OCI-M1 (cell line): ENCODE results near the gene CASZ1.

Experiments used
- DNase-seq: peaks from one replicate; lab custom pipeline; 2025; lab: John Stamatoyannopoulos, UW

CASZ1 gene

DNA sequence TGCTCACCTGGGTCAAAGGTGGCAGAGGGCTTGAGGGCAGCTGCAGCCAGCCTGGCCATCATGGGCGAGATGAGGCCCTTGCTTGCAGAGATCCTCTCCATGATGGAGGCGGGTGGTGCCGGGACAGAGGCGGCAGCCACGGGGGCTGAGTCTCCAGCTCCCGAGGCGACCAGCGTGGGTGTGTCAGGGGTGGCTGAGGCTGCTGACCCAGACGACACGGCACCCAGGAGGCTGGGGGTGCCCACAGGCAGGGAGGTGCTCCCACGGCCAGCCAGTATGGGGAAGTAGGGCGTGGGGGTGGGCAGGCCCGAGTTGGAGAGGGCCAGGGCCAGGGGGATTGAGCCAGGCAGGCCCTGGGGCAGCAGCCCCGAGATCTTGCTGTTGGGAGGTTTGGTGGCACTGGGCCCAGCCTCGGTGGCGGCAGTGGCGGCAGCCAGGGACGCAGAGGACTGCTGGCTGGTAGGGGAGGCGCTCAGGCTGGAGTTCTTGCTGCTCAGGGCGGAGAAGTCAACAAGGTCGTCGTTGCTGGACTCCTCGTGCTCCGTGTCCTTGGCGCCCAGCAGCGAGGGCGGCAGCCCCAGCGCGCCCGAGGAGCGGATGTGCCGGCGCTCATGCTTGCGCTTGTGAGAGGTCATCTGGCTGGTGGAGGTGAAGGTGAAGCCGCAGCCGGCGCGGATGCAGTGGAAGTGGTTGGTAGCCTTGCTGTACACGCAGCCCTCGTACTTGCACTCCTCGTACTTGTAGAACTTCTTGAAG, 142.9 kb downstream of the CASZ1 start:
- DNase-seq, result no peak

DNA sequence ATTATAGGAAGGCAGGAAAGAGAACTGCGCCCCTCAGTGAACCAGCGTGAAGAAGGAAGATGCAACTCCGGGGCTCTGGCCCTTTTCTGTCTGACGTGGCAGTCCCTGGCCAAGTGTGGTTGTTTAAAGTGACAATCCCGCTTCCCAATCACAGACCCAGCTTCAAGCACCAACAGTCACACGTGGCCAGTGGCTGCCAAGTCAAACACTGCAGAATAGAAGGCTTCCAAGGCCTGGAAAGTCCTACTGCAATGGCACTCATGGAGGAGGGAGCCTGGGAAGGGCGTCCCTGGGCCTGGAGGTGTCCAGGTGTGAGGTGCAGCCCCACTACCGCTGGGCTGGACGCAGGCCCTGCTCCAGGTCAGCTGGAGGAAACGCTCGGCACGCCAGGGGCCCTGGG, 143.8 kb downstream of the CASZ1 start:
- DNase-seq, result no peak

GRCh38 chr1:10651793-10652192, 144.7 kb downstream of the CASZ1 start:
- no peak for DNase-seq

- no peak for DNase-seq
Observed at GRCh38 chr1:10651389-10651766, 145.1 kb downstream of the CASZ1 start.

DNA sequence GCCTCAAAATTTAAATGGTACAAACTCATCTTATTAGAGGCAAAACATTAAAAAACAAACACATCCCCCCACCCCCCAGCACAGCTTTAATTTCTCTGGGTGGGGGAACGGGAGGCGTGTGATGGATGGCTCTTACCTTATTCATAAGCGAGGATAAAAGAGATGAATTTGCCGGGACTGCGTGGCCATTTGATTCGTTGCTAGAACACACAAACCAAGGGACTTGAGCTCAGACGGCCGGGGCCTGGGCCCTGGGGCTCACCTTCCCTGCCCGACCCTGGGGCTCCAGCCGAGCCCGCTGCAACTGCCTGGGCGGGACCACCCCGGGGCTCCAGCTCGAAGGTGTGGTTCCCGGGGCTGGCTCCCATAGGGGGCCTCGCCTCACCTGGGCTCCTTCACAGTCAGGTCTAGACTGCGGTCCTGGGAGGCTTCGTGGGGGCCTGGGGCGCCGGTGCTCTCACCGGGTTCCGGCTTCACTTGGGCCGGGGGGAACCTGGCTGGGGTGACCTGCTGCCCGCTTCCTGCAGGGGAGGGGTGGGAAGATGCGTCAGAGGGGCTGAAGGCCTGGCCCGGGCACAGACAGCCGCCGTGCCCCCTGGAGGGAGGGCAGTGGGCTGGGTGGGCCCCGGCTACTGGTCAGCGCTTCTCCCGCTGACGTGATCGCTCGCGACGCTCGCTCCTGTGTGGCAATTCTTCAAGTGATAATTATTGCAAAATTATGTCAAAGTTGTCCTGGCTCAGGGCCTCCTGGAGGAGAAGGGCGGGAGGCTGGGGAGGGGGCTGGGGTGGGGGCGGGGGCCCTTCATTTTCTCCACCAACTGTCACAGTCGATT, 145.7 kb downstream of the CASZ1 start:
- no peak for DNase-seq

GRCh38 chr1:10649517-10650201, 146.8 kb downstream of the CASZ1 start:
- DNase-seq, result no peak

DNA sequence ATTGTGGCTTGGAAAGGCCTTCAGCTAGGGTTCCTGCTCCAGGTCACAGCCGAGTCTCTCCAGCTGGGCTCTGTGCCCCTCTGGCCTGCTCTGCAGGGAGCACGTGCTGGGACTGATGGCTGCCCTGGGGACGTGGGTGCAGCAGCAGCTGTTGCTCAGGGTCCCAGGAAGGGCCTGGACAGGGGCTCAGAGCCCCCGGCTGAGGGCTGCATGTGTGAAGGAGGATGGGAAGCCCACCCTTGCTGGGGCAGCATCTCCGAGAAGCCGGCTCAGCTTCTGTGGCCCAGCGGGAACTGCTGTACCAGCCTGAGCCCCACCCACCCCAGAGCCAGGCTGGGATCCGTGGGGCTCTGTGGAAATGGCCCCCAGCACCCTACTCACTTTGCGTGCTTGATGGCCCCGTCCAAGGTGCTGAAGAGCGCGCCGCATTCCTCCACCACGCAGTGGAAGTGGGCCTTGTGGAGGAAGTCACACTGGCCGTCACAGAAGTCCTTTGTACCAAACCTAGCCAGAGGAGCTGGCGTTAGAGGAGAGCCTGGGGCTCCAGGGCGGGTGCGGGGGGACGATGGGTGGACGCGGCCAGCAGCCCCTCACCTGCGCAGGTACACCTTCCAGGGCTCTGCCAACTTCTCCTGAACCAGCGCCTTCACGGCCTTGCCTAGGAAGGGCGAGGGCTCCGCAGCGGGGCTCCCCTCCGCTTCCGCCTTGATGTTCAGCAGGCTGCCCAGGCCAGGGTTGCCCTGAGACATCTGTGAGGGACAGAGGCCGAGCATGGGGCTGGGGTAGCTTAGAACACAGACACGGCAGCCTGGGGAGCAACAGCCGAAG, 147.5 kb downstream of the CASZ1 start:
- no peak for DNase-seq

DNA sequence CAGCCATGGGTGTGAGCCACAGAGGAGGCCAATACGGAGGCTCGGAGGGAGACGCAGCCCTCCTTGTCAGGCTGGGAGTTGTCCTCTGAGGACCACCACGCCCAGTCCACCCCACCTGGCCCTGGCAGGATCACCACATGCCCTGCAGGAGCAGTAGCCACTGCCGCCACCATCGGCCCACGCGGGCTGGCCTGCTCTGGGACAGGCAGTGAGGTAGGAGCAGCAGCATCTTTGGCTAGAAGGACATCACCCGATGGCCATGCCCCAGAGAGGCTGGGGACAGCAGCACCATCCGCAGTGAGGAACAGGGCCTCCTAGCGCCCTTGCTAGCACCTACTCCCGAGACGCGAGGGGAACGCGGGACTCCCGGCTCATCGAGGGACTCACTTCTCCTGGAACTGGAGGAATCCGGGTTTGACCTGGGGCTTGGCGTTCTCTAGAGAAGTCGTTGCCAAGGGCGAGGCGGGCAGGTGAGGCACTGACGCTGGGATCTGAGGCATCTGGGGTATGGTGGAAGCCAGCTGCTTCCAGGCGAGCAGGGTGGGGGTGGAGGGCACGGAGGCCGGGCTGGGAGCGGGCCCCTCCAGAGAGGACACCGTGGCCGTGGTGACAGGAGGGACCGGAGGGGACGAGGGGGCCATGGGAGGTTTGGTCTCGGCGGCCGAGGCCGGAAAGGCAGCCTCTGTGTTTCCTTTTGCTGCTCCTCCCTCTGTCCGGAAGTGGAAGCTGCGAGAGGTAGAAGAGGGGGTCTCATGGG, 148.9 kb downstream of the CASZ1 start:
- no peak for DNase-seq

- peak; percentile 58 for DNase-seq
Observed at GRCh38 chr1:10646347-10646861, 150.0 kb downstream of the CASZ1 start.

GRCh38 chr1:10644307-10645128, 151.9 kb downstream of the CASZ1 start:
- no peak for DNase-seq

- DNase-seq, result no peak
Observed at GRCh38 chr1:10643607-10644306, 152.7 kb downstream of the CASZ1 start.

DNA sequence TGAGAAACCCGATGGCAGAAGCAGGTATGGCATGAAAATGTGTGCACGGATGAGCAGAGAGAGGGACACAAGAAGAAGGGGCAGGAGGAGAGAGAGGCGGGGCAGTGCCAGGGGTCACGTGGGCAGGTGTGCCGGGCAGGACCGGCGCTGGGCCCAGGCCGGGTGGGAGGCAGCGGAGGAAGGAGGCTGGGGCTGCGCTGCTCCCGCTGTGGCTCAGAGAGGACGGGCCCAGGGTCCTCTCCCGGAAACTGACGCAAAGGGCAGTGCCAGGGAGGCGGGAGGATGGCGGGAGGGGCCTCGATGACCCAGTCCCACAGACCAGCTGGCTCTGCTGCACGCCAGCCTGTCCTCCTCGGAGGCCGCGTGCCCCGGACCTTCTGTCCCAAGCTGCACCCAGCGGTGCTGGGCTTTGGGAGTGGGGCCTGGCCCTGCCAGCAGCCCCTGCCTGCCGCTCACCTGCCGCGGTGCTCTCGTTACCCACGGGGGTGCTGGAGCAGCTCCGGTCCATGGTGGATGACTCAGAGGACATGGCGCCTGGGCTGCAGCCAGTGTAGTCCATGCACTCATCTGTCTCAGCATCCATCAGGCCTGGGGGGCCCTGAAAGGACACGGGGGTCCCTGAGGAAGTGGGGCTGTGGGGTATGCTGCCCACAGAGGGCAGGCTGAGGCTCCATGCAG, 153.9 kb downstream of the CASZ1 start:
- no peak for DNase-seq

DNA sequence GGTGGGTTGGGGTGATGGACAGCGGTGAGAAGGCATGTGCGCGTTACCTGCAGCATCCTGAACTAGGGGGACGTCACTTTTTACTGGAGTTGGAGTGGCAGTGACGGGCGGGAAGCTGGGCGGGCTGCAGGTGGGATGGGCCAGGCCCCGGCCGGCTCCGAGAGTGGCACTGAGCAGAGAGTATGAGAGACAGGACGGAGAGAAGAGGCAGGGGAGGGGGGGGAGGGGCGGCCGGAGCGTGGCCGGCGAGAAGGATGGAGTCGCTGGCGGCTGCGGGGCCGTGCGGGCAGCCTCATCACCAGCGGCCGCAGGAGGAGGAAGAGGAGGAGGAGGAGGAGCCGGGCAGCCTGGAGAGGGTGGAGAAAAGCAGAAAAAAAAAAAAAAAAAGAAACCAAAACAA, 154.5 kb downstream of the CASZ1 start:
- DNase-seq, result no peak

DNA sequence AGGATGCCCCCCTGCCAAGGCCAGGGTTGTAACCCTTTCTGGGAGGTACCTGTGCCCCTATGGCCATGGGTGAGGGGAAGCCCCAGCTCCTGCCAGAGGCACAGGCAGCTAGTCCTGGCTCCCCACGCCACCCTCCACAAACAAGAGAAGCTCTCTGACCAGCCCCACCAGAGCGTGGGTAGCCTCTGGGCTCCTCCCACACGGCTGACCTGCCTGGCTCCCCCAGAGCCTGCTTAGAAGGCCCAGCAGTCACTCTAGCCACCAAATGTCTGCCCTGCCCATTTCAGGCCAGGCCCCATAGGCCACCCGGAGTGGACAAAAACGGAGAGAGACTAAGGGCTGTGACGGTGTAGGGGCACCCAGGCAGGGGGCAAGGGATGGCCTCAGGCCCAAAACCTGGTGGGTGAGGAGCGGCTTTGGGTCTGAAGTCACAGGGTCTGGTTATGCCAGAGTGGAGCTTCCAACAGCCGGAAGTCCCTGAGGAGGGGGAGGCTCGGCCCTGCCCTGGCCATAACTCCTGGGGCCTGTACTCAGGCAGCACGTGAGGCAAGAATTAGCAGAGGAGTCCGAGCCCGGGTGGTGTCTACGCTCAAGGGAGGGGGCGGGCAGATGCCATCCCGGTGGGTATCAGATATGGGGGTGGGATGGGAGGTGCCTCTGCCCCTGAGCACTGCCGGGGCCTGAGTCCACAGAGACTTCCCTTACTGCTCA, 155.4 kb downstream of the CASZ1 start:
- no peak for DNase-seq

- no peak for DNase-seq
Observed at GRCh38 chr1:10639775-10640578, 156.5 kb downstream of the CASZ1 start.

- no peak for DNase-seq
Observed at GRCh38 chr1:10639011-10639774, 157.3 kb downstream of the CASZ1 start.
